ENCODE data around the gene RUNDC1.
"Not testable (repeated sequence)": the region's sequence is repeated elsewhere in the genome, so short reads cannot be mapped to it uniquely, and the experiment has no call there.

RUNDC1 gene

GRCh38 chr17:42980274-42980765, at the start of gene RUNDC1:
Gene RUNDC1, plus strand, starts transcription at chr17:42980565. Its CDS starts 12 bp downstream, at chr17:42980577.
- peak; percentile 88 for DNase-seq (ENCODE audit: low read depth in 3 of 3)

- DNase-seq (ENCODE audit: low read depth in 3 of 3): no peak
These were observed 42.4 kb upstream of the RUNDC1 start for GRCh38 chr17:42937712-42938596.

GRCh38 chr17:42944211-42944610, 36.2 kb upstream of the RUNDC1 start:
- DNase-seq (ENCODE audit: low read depth in 3 of 3): no peak

- no peak for DNase-seq (ENCODE audit: low read depth in 3 of 3)
These were observed 33.6 kb upstream of the RUNDC1 start for GRCh38 chr17:42946812-42947211.

- DNase-seq (ENCODE audit: low read depth in 3 of 3): no peak
These were observed 30.2 kb upstream of the RUNDC1 start for GRCh38 chr17:42950044-42950783.

- DNase-seq (ENCODE audit: low read depth in 3 of 3): no peak
These were observed 26.7 kb upstream of the RUNDC1 start for GRCh38 chr17:42953669-42954068.

- DNase-seq (ENCODE audit: low read depth in 3 of 3): peak; percentile 74 to 82 (median 80)
These were observed 16.0 kb upstream of the RUNDC1 start, which contains the start of gene AARSD1 for GRCh38 chr17:42964161-42964932. Gene AARSD1, minus strand, starts transcription at chr17:42964454. Its CDS starts 14 bp downstream, at chr17:42964440.

- no peak for DNase-seq (ENCODE audit: low read depth in 3 of 3)
These were observed 12.4 kb upstream of the RUNDC1 start for GRCh38 chr17:42967925-42968324.

GRCh38 chr17:42969001-42969581, 11.3 kb upstream of the RUNDC1 start:
- no peak for DNase-seq (ENCODE audit: low read depth in 3 of 3)

GRCh38 chr17:42971589-42971988, 8.8 kb upstream of the RUNDC1 start:
- DNase-seq (ENCODE audit: low read depth in 3 of 3): no peak

- not testable (repeated sequence) for DNase-seq (ENCODE audit: low read depth in 3 of 3)
These were observed 7.0 kb upstream of the RUNDC1 start for GRCh38 chr17:42973323-42973722.

- DNase-seq (ENCODE audit: low read depth in 3 of 3): no peak
These were observed 5.1 kb upstream of the RUNDC1 start for GRCh38 chr17:42975265-42975664.

GRCh38 chr17:42975701-42976100, 4.7 kb upstream of the RUNDC1 start:
- not testable (repeated sequence) for DNase-seq (ENCODE audit: low read depth in 3 of 3)

- DNase-seq (ENCODE audit: low read depth in 3 of 3): no peak
These were observed 673 bp upstream of the RUNDC1 start, which contains the start of gene PTGES3L for GRCh38 chr17:42979511-42980273. Gene PTGES3L, minus strand, starts transcription at chr17:42980080. Its CDS starts 27 bp downstream, at chr17:42980053.

- peak in 2 of 3 experiments; percentile 35 to 47 for DNase-seq (ENCODE audit: low read depth in 3 of 3)
These were observed 517 bp downstream of the RUNDC1 start for GRCh38 chr17:42980766-42981397.

- DNase-seq (ENCODE audit: low read depth in 3 of 3): no peak
These were observed 1.9 kb downstream of the RUNDC1 start for GRCh38 chr17:42982266-42982665.

GRCh38 chr17:42985225-42985624, 4.9 kb downstream of the RUNDC1 start:
- DNase-seq (ENCODE audit: low read depth in 3 of 3): no peak

GRCh38 chr17:42989141-42989540, 8.8 kb downstream of the RUNDC1 start:
- no peak for DNase-seq (ENCODE audit: low read depth in 3 of 3)

GRCh38 chr17:42989726-42990652, 9.6 kb downstream of the RUNDC1 start:
- no peak for DNase-seq (ENCODE audit: low read depth in 3 of 3)
